BJ (cell line): ENCODE results near the gene FTO. TPM values are rescaled to one million over a fixed set of nuclear protein-coding genes. Genes with fewer than 3 reads are reported as not detected.

ENCODE experiments used
- CTCF ChIA-PET: fragments of 350-600 bp; formaldehyde crosslinking; extraction: SDS; loops from one replicate; lab custom pipeline; 2021; ENCODE audit warnings: antibody characterized with exemption, inconsistent platforms; lab: Yijun Ruan, JAX
- POLR2A ChIA-PET: fragments of 300-600 bp; sonication (Branson Sonifier 250); formaldehyde crosslinking; extraction: SDS; loops from one replicate; lab custom pipeline; 2021; ENCODE audit warnings: antibody characterized with exemption; lab: Charles Lee
- DNase-seq: peaks from one replicate; pipeline ENCODE4 v3.0.0-alpha.2; 2011; ENCODE audit warnings: low read depth
- H3K27me3 ChIP-seq: 2 replicates; pipeline ENCODE4 v1.6.0; 2011; ENCODE audit warnings: low read length; ENCODE audit not compliant: control insufficient read depth, insufficient read depth
- H3K36me3 ChIP-seq: 2 replicates; pipeline ENCODE4 v1.5.1; 2011; ENCODE audit warnings: low read length; ENCODE audit not compliant: control insufficient read depth, insufficient read depth
- H3K4me3 ChIP-seq: 2 replicates; pipeline ENCODE4 v1.5.1; 2011; ENCODE audit warnings: low read depth, mild to moderate bottlenecking, control low read depth, low read length
- CTCF ChIP-seq: IDR thresholded peaks from 2 replicates; pipeline ENCODE4 v1.5.1; 2011; ENCODE audit warnings: low read depth, mild to moderate bottlenecking, control low read depth, inconsistent platforms, low read length, moderate library complexity; ENCODE audit not compliant: insufficient read depth
- polyA plus RNA-seq: library from polyadenylated mRNA; depleted of rRNA; stranded (reverse); fragments of >200 nt; gene quantifications from 2 replicates; pipeline ENCODE4 v1.2.3, GENCODE V29; 2011

The FTO gene
- polyA plus RNA-seq, 1 experiment = 86.3 TPM

DNA sequence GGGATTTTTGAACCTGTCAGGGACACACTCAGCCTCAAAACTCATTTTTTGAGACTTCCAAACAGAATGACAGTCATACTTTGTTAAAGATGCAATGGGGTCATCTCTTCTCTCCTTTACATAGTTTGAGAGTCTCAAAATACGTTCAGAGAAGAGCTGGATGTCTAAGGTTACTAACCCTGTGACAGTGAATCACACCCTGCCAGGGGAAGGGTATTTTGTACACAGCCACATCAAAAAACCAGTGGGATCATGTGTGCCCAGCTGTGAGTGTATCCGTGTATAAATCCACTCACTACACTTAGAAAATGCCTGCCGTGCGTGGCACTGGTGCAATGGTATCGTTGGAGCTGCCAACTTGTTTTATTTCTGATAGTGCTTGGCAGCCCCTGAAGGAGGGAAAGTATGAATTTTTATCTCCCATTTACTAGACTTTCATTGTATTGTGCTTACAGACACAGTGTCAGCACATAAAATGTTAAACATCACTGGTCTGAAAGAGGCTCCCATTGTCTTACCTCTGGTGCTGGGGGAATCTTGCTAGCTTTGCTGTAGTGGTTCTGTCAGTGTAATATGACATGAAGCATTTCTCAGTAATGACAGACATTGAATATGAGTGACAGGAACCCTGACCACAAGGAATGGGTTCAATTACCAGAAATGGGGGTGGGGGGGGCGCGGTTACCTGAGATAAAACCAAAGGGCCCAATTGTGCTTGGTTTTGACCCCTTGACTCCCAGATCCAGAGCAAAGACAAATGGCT lies 256.3 kb downstream of the FTO start:
- POLR2A ChIA-PET = no interaction called here
- H3K27me3 ChIP-seq = no peaks in the 10 kb centered on the region
- no peak for TF ChIP-seq CTCF
- CTCF ChIA-PET = no interaction called here
- H3K36me3 ChIP-seq = no peaks in the 10 kb centered on the region
- H3K4me3 ChIP-seq = no peak overlapping the region
- no peak for DNase-seq

- H3K36me3 ChIP-seq = no peaks in the 10 kb centered on the region
- no peak for DNase-seq
- ChIA-PET CTCF (no interaction called here), POLR2A (no interaction called here)
- TF ChIP-seq CTCF = no peak
- H3K27me3 ChIP-seq = no peaks in the 10 kb centered on the region
- no peak overlapping the region for H3K4me3 ChIP-seq
These were observed 257.1 kb downstream of the FTO start for GRCh38 chr16:53960954-53961616.

DNA sequence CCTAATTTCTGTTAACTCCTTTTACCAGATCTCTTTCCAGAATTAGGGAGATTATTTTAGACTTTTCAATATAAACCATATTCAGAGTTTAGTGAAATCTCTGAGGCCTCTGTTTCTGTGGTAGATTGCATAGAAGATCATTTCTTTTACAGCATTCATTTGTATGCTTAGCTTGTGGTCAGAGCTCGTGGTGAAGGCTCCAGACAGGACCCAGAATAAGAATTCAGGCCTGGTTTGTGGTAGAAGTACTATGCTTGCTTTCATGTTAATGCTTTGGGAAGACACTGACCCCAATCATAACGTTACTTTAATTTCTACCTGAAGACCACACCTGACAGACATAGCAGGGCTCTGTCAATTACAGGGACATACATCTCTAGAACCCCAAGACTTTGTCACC lies 258.1 kb downstream of the FTO start:
- no peak for TF ChIP-seq CTCF
- CTCF ChIA-PET = no interaction called here
- no peak for DNase-seq
- POLR2A ChIA-PET = no interaction called here
- no peaks in the 10 kb centered on the region for H3K36me3 ChIP-seq
- H3K4me3 ChIP-seq = no peak overlapping the region
- no peaks in the 10 kb centered on the region for H3K27me3 ChIP-seq

DNA sequence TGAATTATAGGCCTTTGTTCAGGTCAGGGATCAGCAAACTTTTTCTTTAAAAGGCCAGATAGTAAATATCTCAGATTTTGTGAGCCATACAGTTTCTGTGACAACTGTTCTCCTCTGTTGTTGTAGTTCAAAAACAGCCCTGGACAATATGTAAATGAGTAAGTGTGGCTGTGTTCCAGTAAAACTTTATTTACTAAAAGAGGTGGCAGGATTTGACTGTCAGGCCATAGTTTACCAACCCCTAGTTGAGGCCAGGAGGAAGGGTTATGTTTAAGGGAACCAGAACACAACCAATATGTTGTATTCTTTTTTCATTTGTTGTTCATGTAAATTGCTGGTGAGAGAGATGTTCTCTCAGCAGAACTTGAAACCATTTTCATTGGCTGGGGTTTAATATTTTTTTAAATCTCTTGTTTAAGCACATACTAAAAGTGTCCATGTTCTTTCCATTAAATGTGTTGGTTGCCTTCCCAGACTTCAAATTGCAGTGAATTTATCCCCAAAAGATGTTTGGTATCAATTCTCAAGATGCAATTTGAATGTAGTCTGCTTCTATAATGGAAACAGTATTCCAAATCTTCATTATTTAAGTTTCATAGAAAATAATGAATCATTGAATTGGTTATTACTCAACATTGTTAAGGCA lies 260.3 kb downstream of the FTO start:
- Histone ChIP-seq H3K4me3 (no peak overlapping the region), H3K36me3 (no peaks in the 10 kb centered on the region), H3K27me3 (no peaks in the 10 kb centered on the region)
- no peak for TF ChIP-seq CTCF
- ChIA-PET POLR2A (no interaction called here), CTCF (interaction anchor here (0.6 kb wide), 1 partner anchor 71 kb away, joined by 4 read pairs; no protein-coding TSS in a partner anchor)
- DNase-seq = no peak
